Metanephros (tissue), 2 donors: ENCODE data around the gene DGKI. TPM values are rescaled to one million over a fixed set of nuclear protein-coding genes. Genes with fewer than 3 reads are reported as not detected.
A peak's percentile ranks its signal among the peaks of the same experiment; 100 is the strongest.

Experiments used
- small RNA-seq: library from RNA; depleted of rRNA; stranded (forward); fragments of <200 nt; gene quantifications from one replicate; pipeline ENCODE3, GENCODE V24; 2014; ENCODE audit warnings: low replicate concordance
- total RNA-seq: library from RNA; depleted of rRNA; stranded (reverse); fragments of >200 nt; gene quantifications from one replicate; pipeline ENCODE4 v1.2.3, GENCODE V29; 2014

The DGKI gene
- 4.0 TPM for total RNA-seq

GRCh38 chr7:137846827-137847567, at the start of gene DGKI:
TSS of gene DGKI (minus strand) at chr7:137846974.

GRCh38 chr7:137343281-137343841, 503.4 kb downstream of the DGKI start, which contains the start of gene PTN:
TSS of gene PTN (minus strand) at chr7:137343733. CDS start at chr7:137254973, 88,760 bp downstream.

Small RNA genes within 50 kb of the gene (small RNA-seq; reads per million reads assigned to genes)
- gene AC090498.1: 1.6 reads per million, percentile 88 among the genes with 10 or more reads in this experiment

Other genes with a start within 250 kb of the DGKI start
- gene CREB3L2, start 155.1 kb upstream of the DGKI start, total RNA-seq: 76.7 TPM
- 0.06 TPM for gene AKR1D1, start 229.5 kb upstream of the DGKI start, total RNA-seq